Medulla oblongata (tissue), 1 donor: Measurements from ENCODE around the gene HAUS2.

Source experiments
- DNase-seq: peaks from one replicate; pipeline ENCODE4 v3.0.0-alpha.2; 2015; ENCODE audit errors: extremely low spot score

The HAUS2 gene

DNA sequence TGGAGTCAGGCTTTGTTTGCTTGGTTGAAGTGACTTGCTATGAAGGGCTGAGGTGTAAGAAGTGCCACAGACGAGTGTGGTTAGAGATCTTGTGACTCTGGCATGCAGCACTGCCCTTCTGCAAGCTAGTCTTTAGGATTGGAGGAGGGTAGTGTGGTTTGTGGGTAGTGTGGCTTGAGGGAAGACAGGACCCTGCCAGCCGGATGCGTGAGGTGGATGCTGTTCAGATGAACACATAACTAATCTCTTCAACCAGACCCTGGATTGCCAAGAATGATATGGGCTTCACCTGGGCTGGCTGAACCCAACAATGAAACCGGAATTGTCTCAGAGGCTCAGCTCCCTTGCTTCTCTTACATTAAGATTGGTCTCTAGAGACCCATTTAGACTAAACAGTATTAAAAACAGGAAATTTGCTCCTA lies 59.5 kb downstream of the HAUS2 start:
- peak; percentile 36 for DNase-seq

- no peak for DNase-seq
These were observed 60.3 kb downstream of the HAUS2 start for GRCh38 chr15:42608752-42609488.

DNA sequence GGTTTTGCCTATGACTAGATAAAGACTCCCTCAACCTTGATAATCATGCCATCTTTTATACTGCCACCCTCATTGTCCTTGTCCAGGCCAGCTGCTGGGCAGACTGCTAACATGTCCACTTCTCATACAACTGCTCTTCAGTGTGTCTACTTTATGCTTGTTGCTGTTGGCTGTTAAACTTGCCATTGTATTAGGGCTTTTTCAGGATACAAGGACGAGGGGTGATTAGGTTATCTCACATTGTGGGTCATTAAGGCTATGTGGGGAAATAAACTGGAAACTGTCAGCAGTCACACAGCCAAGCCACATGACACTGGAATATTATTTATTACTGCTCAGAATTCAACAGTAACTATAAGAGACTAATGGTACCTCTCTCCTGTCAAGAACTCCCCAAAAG lies 62.9 kb downstream of the HAUS2 start:
- DNase-seq: no peak

GRCh38 chr15:42612367-42612912 lies 63.8 kb downstream of the HAUS2 start:
- DNase-seq: no peak

GRCh38 chr15:42616107-42616506 lies 67.5 kb downstream of the HAUS2 start:
- DNase-seq: no peak
